AG09319 (cell line): ENCODE data around the gene FANCE.

Source experiments
- DNase-seq: peaks from one replicate; pipeline ENCODE4 v3.0.0-alpha.2; 2010; ENCODE audit warnings: low read depth; ENCODE audit errors: extremely low read depth
- CTCF ChIP-seq: IDR thresholded peaks from 2 replicates; pipeline ENCODE4 v1.5.1; 2011; ENCODE audit warnings: low read depth, mild to moderate bottlenecking, inconsistent platforms, low read length, moderate library complexity

Gene FANCE

GRCh38 chr6:35468980-35469750 is 17.0 kb downstream of the FANCE start:
- no peak for TF ChIP-seq CTCF
- no peak for DNase-seq

DNA sequence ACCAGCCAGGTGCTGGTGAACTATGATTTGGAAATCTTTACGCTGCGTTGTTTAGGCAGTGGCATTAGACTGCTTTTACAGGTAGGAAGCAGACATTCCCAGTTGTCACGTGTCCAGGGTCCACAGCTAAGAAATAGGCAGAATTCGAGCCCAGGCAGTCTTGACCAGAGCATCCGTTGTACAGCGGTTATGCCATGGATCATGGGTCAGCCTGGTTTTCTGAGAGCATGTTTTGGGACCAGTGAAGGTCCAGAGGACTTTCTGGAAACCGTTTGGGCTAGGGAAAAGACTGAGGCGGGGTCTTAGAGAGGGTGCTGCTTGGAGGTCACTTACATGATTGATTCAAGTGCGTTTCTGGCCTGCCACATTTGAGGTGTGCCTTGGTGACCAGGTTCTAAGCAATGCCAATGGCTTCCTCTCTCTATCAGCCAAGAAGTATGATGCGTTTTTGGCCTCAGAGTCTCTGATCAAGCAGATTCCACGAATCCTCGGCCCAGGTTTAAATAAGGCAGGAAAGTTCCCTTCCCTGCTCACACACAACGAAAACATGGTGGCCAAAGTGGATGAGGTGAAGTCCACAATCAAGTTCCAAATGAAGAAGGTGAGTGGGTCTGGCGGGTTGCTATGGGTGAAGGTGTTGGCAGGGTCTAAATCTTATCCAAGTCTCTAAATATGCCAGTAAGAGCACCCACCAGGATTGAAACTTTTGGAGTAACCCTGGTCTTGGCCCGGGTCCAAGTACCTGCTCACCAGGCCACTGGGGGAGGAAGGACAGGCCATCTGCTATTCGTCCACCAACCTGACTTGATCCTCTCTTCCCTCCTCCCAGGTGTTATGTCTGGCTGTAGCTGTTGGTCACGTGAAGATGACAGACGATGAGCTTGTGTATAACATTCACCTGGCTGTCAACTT is 17.9 kb downstream of the FANCE start:
- TF ChIP-seq CTCF = no peak
- no peak for DNase-seq

GRCh38 chr6:35470663-35471120 is 18.6 kb downstream of the FANCE start:
- TF ChIP-seq CTCF = no peak

GRCh38 chr6:35471836-35472345 is 19.8 kb downstream of the FANCE start:
- no peak for TF ChIP-seq CTCF
- DNase-seq = no peak

More at GRCh38 chr6:35470663-35471120, 18.6 kb downstream of the FANCE start:
- no peak for DNase-seq

DNA sequence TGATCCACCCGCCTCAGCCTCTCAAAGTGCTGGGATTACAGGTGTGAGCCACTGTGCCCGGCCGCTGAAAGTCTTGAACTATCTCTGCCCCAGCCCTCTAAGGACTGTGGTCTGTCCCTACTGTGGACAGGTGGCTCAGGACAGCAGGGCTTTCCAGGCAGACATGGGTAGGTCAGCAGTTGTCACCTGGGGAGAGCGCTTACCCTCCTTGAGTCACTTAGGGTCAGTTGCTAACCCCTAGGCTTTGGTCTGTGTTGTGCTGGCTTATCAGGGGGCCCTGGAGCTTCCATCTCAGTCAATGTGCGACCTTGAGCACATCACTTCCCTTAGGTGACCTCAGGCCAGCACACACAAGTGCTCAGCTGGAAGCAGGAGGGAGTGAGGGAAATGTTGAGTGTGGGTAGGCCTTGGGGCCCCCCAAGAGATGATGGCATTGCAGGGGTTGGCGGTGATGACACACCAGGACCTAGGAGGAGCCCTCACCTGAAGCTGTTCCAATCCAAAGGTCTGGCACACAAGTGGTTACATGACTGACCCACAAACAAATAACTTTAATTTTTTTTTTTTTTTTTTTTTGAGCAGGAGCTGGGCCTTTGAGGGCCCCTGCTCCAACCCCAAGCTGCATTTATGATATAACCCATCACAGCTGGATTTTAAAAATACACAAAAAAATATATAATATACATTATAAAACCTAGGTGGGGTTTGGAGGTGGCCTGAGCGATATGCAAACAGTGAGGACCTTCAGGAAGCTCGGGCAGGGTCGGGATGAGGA is 21.1 kb downstream of the FANCE start:
- no peak for TF ChIP-seq CTCF
- no peak for DNase-seq

DNA sequence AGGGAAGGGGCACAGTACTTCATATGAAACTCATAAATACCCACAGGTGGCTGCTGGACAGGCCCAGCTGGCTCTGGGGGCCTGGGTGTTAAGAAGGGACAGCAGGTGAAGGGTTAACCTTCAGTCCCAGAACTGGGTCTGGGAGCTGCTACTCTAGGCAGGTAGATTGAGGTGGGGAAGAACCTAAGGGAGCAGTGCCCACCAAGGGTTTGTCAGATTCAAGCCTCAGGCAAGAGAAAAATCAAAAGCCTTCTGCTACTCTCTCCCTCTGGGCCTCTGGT is 21.7 kb downstream of the FANCE start:
- TF ChIP-seq CTCF = no peak

More for the DNA sequence above, 21.7 kb downstream of the FANCE start:
- DNase-seq = no peak
